ENCODE data around the gene TMEM127.

- TF ChIP-seq CTCF (IDR thresholded peaks at IDR 0.05) (no peak), POLR2A (IDR thresholded peaks at IDR 0.05) (no peak)
These were observed 23.7 kb downstream of the TMEM127 start for GRCh38 chr2:96241900-96242611.
